HG03175 (cell line): Measurements from ENCODE around the gene IDNK.
"Not testable (repeated sequence)": the region's sequence is repeated elsewhere in the genome, so short reads cannot be mapped to it uniquely, and the experiment has no call there.

Experiments used
- ATAC-seq: cut with Tn5 transposase; IDR thresholded peaks from one replicate; pipeline ENCODE4 v1.9.1; 2021; ENCODE audit warnings: mild to moderate bottlenecking, moderate library complexity; ENCODE audit not compliant: unreplicated experiment

The IDNK gene

DNA sequence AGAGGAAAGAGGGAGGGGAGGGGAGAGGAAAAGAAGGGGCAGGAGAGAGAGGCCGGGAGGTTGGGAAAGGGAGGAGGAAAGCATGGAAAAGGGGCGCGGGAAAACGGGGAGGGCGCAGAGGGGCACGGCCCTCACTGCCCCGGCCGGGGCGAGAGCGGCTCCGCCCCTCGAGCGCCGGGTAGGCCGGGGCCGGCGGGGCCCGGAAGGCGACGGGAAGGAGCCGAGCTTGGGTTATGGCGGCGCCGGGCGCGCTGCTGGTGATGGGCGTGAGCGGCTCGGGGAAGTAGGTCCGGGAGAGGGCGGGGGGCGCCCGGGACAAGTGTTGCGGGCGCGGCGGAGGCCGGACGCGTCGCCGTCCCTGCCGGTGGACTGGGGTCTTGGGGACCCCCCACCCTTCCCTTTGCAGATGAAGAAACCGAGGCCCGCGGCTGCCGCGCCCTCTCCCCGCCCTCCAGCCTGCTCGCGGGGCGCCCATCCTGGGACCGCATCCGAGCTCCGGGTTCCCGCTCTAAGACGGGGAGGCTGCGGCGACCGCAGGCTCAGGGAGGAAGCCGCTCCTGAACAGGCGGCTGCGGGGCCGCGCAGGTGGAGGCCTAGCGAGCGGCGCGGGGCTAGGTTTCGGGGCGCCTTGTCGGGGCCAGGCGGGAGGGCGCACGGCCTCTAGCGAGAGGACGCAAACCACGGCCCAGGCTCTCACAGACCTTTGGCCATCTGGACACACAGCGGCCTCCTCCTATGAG is at the start of gene IDNK:
IDNK (plus strand) TSS at position 205 of the 740 bp plus-strand sequence; CDS start at position 234, 29 bp downstream.
- peak; percentile 84 for ATAC-seq

DNA sequence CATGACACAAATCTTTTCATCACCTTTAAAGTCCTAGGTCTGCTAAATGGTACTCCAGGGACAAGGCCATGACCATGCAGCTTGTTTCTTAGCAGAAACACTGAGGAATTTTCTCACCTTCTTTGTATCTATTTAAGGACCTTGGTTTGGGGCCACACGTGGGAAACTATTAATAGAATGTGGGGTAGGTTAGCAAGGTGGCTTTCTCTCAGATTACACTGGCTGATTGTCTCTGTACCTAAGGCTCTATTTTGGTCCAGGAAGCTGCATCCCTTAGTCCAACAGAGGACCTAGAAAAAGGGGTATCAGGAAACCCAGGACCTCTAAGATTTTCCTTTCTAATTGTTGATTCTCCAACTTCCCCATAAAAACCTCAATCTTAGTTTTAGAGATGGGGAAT is 48.5 kb upstream of the IDNK start:
- ATAC-seq = no peak

DNA sequence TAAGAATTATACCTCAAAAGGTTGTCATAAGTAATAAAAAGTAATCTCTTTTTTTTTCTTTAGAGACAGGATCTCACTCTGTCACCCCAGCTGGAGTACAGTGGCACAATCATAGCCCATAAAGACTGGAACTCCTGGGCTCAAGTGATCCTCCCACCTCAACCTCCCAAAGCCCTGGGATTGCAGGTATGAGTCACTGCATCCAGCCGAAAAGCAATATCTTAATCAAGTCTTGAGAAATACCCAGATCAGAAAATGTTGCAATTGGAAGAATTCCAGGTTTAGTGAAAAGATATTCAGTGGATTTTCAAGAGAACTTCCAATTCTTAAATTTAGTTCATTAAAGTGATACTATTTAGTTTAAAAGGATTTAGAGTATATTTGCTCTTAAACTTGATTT is 40.9 kb upstream of the IDNK start:
- ATAC-seq = no peak

GRCh38 chr9:83583151-83584014 is 39.6 kb upstream of the IDNK start:
- ATAC-seq = peak; percentile 81

DNA sequence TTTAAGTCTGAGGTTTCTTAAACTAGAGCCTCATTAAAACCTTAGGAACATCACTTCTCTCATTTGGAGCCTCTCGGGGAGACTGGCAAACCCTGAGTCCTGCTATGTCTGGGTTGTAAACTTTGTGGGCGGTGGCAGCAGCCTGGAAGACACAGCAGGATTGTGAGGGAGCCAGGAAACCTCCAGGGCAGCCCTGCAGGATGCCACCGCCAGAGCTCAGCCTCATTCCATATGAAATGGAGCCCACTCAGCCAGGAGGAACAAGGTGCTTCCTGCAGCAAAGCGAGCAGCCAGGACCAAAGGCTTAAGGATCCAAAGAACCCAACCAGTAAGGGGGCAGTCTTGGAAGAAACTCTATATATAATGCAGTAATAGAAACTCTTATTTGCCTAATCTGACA is 37.9 kb upstream of the IDNK start:
- no peak for ATAC-seq

- no peak for ATAC-seq
Observed at GRCh38 chr9:83588256-83588655, 34.7 kb upstream of the IDNK start.

- no peak for ATAC-seq
Observed at GRCh38 chr9:83596899-83597504, 25.9 kb upstream of the IDNK start.

GRCh38 chr9:83598487-83598886 is 24.5 kb upstream of the IDNK start:
- no peak for ATAC-seq

DNA sequence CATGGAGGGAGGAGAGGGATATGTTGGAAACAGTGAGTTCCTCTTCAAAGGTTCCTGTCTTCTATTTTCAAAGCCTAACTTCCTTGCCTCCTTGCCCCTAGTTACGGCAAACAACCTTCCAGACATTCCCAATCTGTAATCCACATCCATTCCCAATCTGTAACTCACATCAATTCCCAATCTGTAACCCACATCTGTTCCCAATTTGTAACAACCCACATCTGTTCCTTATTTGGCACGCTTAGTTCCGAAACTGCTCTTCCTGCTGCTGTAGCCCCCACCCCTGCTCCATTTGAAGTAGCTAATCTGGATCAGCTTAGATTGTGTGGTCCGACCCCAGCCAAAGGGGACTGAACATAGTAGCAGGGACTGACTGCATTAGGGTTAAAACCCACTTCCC is 23.9 kb upstream of the IDNK start:
- no peak for ATAC-seq

GRCh38 chr9:83601463-83601862 is 21.5 kb upstream of the IDNK start:
- no peak for ATAC-seq

- not testable (repeated sequence) for ATAC-seq
Observed at GRCh38 chr9:83607620-83608019, 15.3 kb upstream of the IDNK start.

- ATAC-seq = not testable (repeated sequence)
Observed at GRCh38 chr9:83613298-83613697, 9.6 kb upstream of the IDNK start.

DNA sequence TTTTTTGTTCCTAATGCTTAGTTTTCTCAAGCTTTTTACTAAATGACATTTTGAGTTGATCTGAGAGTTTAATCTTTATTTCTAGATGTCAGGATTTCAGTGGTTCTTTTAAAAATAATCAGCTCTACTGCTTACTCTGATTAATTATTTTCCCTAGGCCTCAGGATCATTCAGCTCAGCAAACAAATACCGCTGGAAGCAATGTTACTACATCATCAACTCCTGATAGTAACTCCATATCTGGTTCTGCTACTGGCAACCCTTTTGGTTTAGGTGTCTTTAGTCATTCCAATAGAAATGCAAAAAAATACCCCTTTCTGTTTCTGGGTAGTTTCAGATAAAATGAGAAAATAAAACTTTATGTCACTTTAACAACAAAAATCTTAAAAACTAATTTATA is 5.6 kb upstream of the IDNK start:
- ATAC-seq = no peak

DNA sequence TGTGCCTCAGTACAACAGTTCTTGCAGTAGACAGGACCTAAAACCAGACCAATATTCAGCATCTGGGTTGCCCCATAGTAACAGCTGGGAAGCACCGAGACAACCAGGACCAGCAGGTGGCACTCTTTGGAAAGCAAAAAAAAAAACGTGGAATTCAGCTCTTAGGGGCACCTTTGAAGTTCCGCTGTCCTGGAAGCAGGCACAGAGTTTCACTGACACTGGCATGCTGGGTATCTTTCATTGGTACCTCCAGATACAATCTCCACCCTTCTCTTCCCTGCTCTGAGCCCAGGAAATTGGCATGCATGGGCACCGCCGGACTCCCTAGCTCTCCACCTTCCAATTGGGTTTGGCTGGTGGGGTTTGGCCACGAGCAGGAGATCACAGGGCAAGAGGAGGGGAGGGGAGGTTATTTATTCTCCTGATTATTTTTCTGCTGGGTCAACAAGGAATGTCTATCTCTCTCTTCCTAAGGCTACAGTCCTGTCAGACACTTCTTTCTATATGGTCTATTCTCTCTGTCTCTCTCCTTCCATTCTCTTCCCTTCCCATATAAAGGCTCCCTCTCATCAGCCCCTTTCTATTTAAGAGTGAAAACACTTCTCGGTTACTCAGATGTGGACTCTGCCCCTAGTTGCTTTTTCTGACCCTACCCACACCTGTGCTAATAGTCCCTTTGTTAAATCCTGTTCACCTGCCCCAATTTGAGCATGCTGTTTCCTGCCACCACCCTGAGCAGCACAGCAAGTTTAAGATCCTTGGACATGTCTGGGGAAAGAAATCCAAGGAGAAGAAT is 1.9 kb upstream of the IDNK start:
- no peak for ATAC-seq

DNA sequence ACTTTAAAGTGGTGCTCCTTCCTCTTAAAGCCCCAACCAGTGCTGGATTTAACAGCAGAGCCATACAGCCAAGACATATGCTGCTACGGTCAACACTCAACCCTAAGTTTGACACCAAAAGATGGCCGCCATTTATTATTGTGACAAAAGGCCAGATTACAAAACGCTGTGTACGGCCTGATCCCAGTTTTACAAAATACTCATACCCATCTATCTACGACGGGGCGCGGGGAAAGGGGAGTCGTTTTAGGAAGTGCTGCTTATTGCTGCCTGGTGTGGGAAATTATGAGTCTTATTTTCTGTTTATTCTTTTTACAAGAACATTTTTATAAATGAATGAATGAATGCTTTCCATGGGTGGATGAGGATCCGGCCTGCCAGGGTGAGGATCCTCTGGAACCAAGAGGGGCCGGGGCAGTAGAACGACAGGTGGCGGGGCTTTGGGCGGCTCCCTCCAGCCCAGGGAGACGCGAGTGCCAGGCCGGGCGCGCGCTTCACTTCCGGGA is 457 bp upstream of the IDNK start:
- peak; percentile 54 for ATAC-seq

- ATAC-seq = peak; percentile 26
Observed at GRCh38 chr9:83623679-83624076, 735 bp downstream of the IDNK start.

DNA sequence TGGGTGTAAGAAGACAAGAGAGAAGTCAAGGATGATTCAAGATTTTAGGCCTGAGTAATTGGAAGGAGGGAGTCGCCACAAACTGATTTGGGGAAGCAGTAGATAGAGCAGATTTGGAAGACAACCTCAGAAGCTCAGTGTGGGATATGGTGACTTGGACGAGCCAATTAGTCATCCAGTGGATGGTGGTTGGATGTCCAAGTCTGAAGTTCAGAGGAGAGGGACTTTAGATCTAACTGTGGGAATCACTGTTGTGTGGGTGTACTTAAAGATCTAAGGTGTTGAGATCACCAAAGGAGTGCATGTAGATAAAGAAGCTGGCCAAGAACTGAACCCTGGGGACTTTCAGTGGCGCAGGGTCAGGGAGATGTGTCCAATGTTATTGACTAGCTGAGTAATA is 2.2 kb downstream of the IDNK start:
- ATAC-seq = no peak

DNA sequence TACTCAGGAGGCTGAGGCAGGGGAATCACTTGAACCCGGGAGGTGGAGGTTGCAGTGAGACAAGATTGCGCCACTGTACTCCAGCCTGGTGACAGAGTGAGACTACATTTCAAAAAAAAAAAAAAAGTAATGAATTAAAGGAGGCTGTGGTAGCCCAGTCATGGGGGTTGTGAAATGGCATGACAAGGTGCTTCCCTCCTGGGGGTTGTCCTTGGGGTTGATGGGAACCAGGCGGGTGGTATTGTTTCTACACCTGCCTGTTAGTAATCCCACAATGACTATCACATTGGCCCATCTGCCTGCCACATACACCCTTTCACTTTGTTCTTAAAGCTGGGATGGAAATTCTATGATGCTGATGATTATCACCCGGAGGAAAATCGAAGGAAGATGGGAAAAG is 5.6 kb downstream of the IDNK start:
- no peak for ATAC-seq

DNA sequence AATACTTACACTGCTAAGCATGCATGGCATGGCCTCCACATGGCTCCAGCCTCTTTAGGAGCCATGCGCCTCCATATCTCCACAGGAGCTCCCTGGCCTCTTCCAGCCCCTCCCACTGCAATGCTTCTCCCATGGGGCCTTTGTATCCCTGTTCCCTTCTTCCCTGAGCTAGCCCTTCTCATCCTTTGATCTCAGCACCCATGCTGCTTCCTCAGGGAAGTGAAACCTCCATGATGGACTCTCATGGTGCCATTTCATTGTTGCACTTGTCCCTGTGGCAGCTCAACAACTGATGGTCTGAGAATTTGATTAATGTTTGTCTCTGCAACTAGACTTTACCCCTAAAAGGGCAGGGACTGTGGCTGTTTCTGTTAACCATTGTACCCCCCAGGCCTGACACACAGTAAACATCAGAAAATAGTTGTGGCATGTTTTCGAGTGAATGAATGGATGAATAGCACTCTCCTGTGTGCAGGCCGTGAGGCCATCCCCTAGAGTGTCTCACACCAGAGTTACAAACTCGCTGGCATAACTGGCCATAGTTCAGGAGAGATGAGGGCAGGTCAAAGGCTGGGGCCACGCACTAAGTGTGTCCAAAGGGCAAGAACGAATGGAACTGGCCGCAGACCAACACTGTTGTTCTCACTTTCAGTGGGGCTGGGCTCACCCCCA is 6.6 kb downstream of the IDNK start:
- no peak for ATAC-seq

GRCh38 chr9:83630938-83631457 is 8.1 kb downstream of the IDNK start:
- ATAC-seq = no peak
